NCI-H446 treated with DMSO at 0.1 percent for 48 hours (cell line): ENCODE results near the gene ODAD4.

Experiments used
- DNase-seq: peaks from one replicate; lab custom pipeline; 2025; lab: John Stamatoyannopoulos, UW

The ODAD4 gene

DNA sequence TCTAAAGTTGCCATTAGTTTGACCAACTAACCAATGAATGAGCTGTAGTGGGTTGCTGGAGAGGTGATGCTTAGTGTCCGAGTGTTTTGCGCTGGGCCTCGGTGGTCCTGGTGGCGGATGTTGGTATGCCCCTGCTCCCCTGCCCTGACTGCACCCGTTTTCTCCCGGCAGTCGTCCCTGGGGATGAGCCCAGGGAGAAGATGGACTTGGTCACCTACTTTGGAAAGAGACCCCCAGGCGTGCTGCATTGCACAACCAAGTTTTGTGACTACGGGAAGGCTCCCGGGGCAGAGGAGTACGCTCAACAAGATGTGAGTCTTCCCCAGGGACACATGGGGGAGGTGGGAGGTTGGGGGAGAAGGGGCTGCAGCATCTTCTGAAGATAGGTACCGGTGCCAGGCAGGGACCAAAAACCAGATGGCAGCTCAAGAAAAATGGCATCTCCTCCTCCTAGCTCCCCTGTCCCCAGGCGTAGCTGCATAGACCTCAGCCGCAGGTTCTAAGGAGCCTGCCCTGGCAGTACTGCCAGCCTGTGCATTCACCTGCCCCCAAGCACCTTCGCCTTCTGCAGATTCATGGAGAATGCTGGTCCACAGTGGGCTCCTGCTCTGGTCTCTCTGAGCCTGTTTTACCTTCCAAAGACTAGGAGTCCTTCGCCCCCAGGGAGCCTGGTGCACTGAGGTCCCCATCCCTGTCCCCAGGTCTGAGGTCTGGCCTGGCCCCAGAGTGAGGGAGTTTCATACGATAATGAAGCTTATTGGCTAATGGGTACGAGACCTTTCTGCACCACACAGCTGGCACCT, 41.5 kb downstream of the ODAD4 start:
- DNase-seq = no peak

DNA sequence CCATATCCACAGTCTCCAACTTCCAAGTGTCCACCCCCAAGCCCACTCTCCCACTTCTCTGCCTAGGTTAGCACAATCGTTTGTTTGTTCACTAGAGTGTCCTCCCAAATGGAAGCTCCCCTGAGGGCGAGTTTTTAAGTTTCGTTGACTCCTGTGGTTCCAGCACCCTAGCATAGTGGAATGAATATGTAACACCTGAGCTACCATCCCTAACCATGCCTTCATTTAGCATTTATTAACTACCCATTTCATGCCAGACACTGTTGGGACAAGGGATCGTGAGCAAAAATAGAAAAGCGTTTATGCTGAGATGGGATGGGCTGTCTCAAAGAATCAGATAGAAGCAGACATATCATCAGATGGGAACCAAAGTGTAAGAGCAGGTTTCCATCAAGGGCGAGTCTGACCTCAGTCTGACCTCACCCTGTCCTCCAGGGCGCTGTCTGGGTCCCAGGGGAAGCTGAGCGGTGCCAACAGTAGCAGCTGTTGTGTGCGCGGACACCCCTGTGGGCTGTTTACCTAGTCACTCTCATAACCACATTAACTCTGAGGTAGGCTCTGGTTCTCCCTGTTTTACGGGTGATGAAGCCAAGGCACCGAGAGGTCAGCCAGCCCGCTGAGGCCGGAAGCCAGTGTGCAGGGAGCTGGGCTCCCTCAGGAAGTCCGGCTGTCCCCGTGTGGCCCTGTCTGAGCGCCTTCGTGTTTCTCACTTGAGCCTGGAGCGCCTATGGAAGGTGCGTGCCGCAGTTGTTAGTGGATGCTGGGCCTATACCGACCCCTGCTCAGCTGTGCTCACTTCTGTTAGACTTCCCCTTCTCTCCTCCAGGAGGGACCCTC, 42.4 kb downstream of the ODAD4 start:
- no peak for DNase-seq

DNA sequence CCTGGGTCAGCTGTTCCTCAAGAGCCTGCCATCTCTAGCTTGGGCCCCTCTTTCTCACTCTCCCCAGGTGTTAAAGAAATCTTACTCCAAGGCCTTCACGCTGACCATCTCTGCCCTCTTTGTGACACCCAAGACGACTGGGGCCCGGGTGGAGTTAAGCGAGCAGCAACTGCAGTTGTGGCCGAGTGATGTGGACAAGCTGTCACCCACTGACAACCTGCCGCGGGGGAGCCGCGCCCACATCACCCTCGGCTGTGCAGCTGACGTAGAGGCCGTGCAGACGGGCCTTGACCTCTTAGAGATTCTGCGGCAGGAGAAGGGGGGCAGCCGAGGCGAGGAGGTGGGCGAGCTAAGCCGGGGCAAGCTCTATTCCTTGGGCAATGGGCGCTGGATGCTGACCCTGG, 43.0 kb downstream of the ODAD4 start:
- DNase-seq = no peak

DNA sequence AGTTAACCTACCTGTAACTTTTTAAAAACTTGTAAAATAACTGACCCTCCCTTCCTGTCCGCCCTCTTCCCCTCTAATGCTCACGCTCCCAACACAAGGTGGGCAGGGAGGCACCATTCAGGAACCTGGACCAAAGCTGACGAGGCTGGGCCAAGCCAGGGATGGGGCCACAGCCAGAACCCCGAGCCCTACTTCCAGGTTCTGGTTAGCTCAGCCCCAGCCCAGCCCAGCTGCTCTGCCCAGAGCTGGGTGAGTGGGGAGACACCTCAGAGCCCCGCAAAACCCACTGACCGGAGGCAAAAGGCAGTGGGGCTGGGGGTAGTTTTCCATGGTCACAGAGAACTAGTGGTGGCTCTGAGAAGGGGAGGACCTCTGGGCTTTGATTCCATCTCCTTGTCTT, 43.6 kb downstream of the ODAD4 start:
- no peak for DNase-seq

DNA sequence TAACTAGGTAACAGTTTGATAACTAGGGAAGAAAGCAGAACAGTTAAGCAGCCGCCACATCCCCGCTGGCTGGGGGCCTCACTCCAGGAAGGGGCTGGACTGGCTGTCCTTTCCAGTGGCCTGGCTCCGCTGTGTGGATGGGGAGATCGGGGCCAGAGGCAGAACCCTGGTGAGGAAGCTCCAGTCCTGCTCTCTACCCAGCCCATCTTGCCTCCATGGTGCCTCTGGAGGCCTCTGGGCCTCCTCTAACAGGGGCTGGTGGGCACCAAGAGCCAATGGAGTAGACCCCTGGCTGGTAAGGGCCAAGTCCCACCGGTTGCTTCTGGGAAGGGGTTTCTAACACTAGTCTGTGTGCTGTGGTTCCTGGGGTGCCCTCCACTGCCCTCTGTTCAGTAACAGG, 44.2 kb downstream of the ODAD4 start:
- DNase-seq = no peak

DNA sequence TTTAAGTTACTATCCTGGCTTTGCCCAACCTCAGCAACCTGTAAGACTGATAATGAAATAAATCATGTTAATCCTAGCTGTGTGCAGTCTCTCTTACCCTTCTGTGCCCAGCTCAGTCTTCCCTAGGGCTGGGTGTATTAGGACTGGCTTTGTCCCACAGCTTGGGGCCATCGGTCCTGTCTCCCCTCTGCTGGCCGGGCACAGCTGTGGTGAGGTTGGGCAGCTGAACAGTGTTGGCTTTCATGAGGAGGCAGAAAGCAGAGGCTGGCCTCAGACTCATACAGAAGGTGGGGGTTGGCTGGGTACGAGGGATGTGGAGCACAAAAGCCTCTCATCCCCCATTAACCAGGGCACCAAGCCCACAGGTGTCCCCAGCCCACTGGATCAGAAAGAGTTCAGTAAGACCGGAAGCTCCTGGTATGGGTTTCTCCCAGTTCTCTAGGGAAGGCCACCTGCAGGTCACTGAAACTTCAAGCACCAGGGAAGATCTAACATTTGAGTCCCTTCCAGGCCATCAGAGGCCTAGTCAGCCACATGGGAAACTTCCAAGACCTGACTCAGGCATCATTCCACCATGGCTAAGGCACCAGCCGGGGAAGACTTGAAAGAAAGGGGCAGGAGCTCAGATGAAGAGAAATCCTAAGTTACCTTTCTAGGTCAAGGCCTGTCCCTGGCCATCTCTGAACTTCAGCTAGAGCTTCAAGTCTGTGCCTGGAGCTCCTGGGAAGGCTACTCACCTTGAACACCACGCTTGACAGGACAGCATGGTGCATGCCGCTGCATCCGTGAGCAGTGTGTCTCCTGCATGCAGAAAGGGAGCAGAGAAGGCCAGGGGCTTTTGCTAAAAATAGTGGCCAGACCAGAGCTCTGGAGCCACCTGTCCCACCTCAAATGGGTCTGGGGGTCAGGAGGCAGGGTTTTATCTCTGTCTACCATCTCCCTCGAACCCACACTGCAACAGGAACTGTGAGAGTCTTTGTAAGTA, 45.0 kb downstream of the ODAD4 start:
- DNase-seq = no peak

DNA sequence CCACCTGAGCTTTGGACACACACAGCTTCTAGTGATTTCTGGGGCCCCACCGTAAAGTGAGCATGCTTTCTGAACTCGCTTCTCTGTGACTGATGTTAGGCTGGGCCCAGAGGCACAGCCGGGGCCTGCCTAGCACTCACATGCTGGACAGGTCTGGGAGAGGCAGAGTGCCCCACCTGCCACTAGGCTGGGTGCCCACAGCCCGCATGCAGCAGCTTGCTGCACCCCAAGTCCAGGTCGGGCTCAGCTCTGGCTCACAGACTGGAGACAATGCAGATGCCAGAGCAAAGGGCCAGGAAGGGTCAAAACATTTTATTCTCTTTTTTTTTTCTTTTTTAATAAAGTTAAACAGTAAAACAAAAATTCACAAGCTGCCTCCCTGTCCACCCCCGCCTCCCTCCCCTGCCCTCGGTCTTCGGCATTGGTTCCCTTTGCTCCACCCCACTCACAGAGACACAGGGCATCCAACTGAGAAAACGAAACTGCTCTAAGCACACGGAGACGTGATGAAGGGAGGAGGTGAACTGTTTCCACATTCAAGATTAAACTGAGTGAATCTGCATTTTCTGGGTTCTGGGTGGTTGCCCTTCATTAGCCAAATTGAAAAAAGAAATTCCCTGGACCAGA, 45.8 kb downstream of the ODAD4 start:
- no peak for DNase-seq

DNA sequence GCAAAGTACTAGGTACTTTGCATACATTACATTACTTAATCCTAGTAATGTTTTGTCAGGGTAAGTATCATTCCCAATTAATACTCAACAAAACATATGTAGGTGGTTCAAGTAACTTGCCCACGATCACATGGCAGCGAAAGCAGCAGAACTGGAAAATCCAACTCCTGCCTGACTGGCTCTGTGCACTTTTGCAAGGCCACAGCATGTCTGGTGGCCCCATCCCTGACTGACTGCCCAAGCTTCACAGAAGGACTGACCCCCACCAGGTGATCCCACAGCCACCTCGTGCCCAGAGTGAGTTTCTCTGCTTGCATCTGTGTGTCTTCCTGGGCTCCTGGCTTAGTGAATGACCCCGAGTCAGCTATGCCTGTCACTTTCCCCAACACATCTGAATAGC, 47.6 kb downstream of the ODAD4 start:
- no peak for DNase-seq

DNA sequence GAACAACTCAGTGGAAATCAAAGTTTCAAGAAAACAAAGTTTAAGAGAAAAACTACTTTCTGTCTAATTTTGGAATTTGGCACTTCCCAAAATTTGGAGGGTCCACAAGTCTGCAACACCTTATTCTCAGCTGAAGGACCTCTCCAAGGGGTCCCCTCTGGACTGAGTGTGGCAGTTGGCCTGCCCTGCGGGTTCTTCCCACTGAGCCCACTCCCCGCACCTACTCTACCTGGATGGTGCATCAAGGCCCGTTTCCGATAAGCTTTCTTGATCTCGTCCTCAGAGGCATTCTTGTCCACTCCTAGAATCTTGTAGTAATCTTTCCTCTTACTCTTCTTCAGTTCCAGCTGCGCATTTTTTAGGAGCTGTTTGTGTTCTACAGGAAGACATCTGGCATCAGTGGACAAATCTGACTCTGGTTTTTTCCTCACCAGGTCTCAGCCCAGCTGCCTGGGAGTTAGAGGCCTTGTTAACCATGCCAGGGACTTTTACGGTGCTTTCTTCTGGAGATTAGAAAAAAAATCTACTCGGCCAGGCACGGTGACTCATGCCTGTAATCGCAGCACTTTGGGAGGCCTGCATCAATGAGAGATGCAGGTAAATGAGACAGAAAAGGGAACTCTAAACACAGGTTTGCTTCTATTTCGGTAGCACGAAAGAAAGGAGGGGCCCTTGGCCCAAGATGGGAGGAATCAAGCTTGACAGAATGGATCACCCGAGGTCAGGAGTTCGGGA, 51.8 kb downstream of the ODAD4 start:
- no peak for DNase-seq

DNA sequence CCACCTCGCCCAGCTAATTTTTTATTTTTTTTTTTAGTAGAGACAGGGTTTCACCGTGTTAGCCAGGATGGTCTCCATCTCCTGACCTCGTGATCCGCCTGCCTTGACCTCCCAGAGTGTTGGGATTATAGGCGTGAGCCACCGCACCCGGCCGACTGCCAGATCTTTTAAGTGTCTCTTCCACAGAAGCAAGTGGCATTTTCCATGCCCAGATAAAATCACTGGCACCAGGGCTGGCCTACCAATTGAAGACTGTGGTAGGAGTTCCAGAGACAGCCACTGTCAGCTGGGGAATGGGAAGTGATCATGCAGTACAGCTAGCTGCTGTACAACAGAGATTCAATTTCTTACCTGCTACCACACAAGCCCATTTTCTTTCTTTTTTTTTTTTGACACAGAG, 54.0 kb downstream of the ODAD4 start:
- no peak for DNase-seq

DNA sequence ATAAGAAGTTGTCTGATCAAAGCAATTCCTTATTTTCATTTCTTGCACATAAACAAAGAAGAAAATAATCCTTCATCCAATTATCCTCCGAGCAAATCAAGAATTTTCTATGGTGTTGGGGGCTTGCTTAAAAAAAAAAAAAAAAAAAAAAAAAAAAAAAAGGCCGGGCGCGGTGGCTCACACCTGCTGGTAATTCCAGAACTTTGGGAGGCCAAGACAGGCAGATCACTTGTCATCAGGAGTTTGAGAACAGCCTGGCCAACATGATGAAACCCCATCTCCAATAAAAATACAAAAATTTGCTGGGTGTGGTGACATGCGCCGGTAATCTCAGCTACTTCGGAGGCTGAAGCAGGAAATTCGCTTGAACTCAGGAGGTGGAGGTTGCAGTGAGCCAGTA, 55.5 kb downstream of the ODAD4 start:
- DNase-seq = no peak

DNA sequence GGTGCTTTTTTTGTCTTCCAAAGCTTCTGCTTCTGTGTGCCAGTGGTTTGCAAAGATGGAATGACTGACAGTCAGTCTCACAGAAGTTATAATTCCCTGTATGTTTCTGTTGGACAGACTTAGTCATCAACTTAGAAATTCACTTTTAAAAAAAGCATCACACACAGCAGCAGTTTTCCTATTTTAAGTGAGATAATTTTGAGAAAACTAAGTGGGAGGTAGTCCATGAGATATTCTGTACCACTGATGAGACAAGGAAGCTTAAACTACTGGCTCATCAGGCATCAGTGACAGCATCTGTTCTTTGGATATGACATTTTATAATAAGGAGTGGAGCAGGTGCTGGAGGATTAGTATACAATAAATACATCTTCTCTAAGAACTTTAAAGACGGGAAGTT, 56.2 kb downstream of the ODAD4 start:
- no peak for DNase-seq

DNA sequence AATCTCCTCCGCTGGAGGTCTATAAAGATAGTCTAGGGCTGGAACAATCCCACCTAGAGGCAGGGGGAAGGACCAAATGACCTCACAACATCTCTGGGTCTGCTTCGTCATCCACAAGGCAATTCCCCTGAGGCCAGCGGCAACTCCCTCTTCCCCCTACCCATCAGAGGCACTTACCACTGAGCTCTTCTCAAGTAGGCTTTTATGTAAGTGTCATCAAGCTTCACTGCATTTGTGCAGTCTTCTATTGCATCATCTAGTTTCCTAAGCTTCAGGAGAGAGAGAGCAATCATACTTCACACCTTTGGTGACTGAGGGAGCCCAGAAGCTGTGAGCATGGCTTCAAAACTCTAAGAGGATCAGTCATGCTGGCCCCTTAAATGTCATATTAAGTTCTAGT, 57.2 kb downstream of the ODAD4 start:
- no peak for DNase-seq

DNA sequence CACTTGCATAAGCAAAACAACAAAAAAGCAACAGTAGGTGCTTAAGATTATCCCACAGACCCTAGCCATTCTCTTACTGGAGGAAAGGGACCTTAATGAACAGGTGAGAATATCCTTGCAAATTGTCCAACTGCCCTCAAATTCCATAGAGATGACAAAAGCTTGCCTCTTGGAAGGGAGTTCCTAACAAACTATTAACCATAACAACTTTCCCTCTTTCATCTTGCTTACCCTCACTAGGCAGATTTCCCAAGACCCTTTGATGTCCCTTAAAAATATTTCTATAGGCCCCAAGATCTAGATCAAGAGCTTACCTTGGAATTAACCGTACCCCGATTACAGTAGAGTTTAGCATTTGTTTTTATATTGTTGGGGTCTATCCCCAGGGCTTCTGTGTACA, 58.0 kb downstream of the ODAD4 start:
- no peak for DNase-seq

DNA sequence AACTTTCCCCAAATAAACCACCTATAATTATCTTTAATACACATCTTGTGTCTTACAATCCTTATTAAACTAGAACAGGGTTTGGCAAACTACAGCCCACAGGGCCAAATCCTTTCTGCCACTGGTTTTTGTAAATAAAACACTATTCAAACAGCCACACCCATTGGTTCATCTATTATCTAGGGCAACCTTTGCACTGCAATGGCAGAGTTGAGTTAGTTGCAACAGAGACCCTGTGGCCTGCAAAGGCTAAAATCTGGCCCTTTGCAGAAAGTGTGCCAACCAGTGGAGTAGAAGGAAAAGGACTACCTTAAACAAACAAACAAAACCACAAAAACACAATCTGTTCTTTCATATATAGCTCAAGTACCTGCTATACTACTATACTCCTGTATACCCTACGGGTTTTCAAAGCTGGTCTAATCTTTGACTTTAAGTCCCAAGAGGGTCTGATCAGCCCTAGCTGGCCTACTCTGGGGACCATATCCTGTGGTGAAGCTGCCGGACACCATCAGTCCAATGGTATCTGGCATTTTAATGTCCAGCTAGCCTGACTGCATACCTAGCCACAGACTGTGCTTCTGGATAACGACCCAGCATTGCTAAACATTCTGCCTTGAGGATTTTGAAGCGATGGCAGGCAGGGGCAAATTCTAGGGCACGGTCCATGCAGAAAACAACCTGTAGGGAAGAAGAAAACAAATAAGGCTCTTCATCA, 59.4 kb downstream of the ODAD4 start:
- DNase-seq = no peak

DNA sequence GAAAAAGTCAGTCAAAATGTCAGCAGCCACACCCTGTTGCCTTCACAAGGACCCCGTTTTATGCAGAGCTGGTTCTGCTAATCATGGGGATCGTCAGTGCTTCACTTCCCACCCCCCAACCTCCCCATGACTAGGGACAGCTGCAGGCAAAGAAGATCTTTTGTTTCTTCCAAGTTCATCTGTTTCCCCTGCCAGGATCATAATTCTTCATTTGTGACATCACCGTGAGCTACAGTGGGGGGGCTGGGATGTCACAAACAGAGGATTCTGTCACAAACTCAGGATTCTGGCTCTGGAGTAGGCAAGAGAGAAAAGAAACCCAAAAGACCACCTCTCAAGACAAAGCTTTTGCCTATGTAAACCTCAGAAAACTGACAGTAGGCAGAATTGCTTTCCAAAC, 62.2 kb downstream of the ODAD4 start:
- DNase-seq = no peak

DNA sequence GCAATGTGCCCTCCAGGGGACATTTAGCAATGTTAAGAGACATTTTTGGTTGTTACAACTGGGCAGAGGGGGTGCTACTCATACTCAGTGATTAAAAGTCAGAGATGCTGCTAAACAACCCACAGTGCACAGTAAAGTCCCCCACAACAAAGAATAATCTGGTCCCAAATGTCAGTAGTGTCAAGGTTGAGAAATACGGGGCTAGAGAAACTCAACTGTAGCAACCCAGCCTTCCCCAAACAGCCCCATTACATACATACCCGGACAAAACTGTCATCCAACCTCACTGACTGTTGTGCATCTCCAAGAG, 66.4 kb downstream of the ODAD4 start:
- no peak for DNase-seq

DNA sequence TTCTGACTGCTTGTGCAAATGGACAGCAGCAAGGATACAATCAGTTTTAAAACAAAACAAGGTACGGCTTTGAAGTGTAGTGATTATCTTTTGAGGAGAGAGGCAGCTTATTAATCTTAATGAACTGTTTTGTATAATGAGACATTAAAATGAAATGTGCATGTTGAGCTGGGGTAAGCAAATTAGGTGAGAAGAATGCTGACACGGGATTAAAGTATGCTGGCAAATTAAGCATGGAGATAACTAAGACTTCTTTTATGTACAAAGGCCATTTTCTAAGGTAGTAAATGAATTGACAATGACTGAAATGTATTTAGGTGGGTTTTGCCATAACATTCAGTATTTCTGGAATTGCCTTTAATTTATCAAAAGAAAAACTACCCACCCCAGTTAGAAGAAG, 68.1 kb downstream of the ODAD4 start:
- no peak for DNase-seq

DNA sequence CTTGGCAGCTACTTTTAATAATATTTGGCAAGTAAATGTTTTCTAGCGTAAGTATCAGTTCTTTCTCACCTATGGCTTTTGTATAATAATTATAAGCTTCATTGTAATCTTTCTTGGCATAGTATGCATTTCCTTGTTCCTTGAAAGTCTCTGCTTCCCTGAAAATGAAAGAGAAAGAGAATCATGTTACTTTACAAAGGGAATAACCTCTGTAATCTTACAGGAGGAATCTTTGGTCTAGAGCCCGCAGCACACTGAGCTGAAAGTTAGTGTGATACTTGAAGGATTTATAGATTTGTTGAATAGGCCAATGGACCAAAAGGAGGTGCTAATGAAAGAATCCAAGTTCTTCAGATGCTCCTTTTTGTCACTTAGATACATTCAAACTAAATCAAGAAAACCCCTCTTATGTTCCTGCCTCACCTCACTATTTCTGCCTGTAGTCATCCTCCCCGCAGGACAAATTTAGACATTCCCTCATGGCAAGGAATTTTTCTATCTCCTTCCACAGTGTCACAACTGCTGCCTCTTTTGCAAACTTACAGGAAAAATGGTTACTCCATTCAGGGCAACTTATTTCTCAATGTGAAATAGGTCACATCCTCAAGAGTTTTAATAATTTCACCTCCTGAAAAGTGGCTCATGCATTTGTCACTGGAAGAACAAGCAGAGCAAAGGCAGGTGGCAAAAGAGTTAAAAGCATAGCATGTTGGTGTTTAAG, 70.2 kb downstream of the ODAD4 start:
- DNase-seq = no peak

DNA sequence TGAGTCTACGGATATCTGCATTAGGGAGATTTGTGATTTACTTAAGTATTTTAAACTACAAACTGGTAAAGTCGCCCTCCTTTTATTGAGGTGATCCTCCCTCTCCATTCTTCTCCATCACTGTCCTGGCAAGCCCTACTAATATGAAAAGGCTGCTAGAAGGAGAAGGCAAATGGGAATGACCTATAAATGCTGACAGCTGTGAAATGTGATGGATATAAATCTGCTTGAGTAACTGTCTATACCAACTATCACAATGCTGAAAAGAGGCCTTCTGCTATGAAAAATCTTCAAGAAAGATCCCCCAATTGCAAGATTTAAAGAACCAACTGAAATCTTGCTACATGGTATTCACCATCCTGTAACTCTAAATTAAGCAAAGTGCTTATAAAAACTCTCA, 71.3 kb downstream of the ODAD4 start:
- no peak for DNase-seq
